Activated gamma-delta T cell (primary cell): Measurements from ENCODE around the gene MTNR1A.

Source experiments
- DNase-seq: peaks from one replicate; lab custom pipeline; 2025; lab: John Stamatoyannopoulos, UW
- total RNA-seq, 2 donors: gene quantifications; one replicate each; lab custom pipeline; 2026; lab: John Stamatoyannopoulos, UW

The MTNR1A gene
- 0 reads per million in 2 donors for total RNA-seq

DNA sequence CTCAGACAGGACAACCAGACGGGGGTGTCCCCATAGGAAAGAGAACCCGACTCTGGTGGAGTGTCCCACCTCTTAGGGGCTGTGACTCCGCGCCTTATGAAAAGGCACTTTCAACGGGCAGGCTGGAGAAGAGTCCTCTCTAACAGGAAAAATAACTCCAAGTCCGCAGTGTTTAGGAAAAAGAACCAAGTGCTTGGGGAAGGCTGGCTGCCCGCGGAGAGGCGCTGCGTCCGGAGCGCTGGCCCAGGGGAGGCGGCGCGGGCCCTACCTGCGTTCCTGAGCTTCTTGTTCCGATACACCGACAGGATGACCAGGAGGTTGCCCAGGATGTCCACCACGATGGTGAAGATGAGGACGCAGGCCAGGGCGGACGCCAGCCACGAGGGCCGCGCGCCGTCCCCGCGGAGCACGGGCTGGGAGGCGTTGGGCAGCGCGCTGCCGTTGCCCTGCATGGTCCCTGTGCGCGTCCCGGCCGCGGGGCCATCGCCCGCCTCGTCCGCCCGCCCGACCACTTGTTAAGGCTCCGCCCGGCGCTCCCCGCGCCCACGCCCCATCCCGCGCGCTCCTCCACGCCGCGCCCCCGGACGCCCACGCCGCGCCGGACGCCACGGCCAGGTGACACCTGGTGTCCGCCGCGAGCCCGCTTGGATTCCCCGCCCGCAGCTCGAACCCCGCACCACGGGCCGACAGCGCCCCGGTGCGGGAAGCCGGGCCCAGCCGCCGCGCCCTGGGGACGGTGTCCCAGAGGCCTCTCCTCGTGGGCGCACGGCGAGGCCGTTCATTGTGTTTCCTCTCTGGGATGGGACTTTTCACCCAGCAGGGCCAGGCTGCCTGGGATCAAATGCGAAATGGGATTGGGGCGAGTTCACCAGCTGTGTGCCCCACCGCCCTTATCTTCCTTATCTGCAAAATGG lies at the start of gene MTNR1A:
MTNR1A (minus strand) TSS at position 654 of the 914 bp plus-strand sequence; CDS start at position 452, 202 bp downstream.
- no peak for DNase-seq

DNA sequence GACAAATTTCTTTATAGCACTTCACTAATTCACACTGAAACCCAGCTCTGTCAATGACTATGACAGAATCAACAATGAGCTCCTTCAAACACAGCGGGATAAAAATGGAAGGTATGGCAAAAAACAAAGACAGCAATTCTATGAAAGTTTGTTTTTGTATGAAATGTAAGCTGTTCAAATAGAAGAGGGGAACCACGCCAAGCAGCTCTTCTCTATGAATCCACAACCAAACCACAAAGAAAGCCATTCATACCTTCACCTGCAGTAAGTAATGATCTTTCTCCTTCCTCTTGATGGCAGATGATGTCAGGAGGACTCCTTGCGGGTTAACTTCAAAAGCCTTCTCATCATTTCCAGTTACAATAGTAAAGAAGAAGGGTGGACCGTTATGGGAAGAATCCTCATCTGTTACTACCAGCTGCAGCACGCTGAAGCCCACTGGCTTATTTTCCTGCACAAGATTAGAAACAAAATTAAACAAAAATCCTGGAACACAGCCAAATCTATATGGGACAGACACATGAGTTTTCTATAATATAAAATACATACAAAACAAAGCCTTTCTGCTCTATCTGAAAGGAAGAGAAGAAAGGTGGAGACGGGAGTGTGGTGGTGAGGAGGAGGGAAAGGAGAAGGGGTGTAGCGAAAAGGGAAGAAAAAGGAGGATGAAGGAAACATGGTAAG lies 48.9 kb upstream of the MTNR1A start:
- no peak for DNase-seq

- DNase-seq = no peak
These were observed 47.6 kb upstream of the MTNR1A start for GRCh38 chr4:186602978-186603377.

- DNase-seq = no peak
These were observed 44.1 kb upstream of the MTNR1A start for GRCh38 chr4:186599483-186599882.

- DNase-seq = no peak
These were observed 43.3 kb upstream of the MTNR1A start for GRCh38 chr4:186598686-186599085.

GRCh38 chr4:186596850-186597390 lies 41.6 kb upstream of the MTNR1A start:
- no peak for DNase-seq

- no peak for DNase-seq
These were observed 41.0 kb upstream of the MTNR1A start for GRCh38 chr4:186596346-186596745.

DNA sequence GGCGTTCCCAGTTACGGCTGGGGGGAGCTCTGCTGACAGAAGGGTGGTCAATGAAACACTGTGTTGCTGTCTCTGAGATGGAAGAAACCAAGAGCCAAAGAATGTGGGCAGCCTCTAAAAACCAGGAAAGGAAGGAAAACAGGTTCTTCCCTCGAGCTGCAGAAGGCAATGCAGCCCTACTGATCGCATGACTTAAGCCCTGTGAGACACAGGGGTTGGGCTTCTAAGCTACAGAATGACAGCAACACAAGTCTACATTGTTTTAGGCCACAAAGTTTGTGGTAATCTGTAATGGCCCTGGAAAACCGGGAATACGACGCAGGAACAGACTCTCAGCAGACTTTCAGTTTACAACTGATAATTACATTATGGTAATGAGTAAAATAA lies 38.2 kb upstream of the MTNR1A start:
- no peak for DNase-seq

GRCh38 chr4:186592966-186593586 lies 37.7 kb upstream of the MTNR1A start:
- DNase-seq = no peak

GRCh38 chr4:186592445-186592844 lies 37.1 kb upstream of the MTNR1A start:
- no peak for DNase-seq

GRCh38 chr4:186591651-186592050 lies 36.3 kb upstream of the MTNR1A start:
- no peak for DNase-seq

GRCh38 chr4:186588503-186588902 lies 33.1 kb upstream of the MTNR1A start:
- no peak for DNase-seq

GRCh38 chr4:186587416-186588018 lies 32.1 kb upstream of the MTNR1A start:
- no peak for DNase-seq

DNA sequence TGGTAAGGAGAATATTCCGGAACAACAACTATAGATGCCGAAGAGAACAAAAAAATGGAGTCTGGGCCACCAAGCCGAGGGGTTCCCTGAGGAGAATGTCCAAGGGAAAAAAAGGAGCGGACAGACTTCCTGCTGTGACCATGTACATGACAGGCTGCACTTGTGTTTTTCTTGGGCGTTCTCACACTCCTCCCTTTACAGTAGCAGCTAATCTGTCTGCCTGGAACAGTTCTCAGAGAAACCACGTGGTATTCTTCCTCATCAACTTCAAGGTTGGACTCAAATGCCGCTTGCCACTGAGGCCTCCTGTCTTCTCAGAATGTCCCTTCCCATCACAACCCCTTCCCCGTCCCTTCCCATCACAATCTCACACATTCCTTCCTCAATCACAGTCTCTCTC lies 30.8 kb upstream of the MTNR1A start:
- no peak for DNase-seq

GRCh38 chr4:186584912-186585311 lies 29.5 kb upstream of the MTNR1A start:
- no peak for DNase-seq

DNA sequence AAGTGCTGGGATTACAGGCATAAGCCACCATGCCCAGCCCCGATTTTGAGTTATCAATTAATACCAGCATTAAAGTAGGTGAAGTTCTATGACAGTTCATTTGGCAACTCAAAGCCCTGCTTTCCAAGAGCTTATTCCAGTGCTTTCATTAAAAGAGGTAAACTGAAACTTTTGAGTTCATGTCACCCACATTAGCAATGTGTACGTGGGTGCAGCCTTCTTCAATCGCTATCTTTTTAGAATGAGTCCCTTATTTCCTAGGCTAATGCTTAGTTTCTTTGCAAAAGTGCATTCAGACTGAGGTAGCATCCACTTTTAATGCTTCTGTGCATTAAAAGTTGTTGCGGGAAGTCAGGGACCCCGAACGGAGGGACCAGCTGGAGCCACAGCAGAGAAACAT lies 26.1 kb upstream of the MTNR1A start:
- DNase-seq = no peak

DNA sequence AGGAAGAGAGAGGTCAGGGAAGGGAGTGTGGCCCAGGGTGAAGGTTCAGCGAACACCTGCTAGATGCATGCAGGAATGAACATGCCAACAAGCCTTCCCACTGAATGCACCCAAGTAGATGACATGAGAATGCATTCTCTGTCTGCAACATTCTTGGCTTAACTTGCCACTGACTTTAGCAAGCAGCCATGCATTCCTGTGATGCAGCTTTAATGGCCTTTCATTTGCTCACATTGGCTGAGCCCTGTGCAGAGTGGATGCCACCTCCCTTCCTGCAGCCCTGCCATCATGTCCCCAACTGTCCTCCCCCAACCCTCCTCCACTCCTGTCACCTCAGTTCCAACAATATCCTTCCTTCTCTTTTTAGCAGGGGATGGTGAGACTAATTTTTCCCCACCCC lies 25.3 kb upstream of the MTNR1A start:
- no peak for DNase-seq

- no peak for DNase-seq
These were observed 15.0 kb upstream of the MTNR1A start for GRCh38 chr4:186570193-186570996.

DNA sequence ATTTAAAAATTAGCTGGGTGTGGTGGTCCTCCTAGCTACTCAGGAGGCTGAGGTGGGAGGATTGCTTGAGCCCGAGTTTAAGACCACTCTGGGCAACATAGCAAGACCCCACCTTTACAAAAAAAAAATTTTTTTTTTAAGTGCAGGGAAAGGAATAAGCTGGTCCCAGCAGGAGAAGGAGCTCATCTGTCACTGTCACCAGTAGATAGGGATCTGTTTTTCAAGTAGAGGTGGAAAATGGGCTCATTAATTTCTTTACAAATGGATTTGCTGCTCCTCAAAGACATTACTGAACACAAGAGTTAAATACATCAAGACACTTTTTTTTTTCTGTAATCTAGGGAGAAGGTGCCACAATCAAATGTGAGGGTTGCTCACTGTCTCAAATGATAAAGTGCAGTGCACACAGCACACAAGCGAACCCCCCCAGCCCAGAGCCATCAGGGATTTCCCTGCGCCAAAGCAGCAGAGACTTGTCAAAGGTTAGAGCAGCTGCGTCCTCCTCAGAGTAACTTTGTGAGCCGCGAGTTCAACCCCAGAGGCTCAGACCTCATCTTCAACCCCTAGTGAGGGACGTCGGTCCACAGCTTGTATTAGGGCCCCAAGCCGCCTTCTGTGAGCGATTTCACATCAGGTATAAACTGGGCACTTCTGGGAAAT lies 14.3 kb upstream of the MTNR1A start:
- DNase-seq = no peak

DNA sequence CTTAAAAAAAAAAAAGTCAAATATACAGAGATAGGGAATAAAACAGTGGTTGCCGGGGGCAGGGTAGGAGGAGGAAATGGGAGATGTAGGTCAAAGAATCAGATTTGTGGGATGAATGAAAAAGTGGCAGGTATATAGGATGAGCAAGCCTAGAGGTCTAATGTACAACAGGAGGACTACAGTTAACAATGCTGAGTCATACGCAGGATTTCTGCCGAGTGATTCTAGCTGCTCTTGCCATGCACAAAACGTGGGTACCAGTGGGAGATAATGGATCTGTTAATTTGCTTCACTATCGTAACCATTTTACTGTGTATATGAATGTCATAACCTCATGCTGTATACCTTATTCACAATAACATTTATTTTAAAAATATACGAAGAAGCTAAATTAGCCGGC lies 10.7 kb upstream of the MTNR1A start:
- DNase-seq = no peak

GRCh38 chr4:186563761-186564160 lies 8.4 kb upstream of the MTNR1A start:
- DNase-seq = no peak
